UCSD-AML1 (cell line): ENCODE data around the gene LRPAP1.
A peak's percentile ranks its signal among the peaks of the same experiment; 100 is the strongest.

ENCODE experiments used
- DNase-seq: peaks from one replicate; lab custom pipeline; 2025; ENCODE audit not compliant: unreplicated experiment; lab: John Stamatoyannopoulos, UW

The LRPAP1 gene

DNA sequence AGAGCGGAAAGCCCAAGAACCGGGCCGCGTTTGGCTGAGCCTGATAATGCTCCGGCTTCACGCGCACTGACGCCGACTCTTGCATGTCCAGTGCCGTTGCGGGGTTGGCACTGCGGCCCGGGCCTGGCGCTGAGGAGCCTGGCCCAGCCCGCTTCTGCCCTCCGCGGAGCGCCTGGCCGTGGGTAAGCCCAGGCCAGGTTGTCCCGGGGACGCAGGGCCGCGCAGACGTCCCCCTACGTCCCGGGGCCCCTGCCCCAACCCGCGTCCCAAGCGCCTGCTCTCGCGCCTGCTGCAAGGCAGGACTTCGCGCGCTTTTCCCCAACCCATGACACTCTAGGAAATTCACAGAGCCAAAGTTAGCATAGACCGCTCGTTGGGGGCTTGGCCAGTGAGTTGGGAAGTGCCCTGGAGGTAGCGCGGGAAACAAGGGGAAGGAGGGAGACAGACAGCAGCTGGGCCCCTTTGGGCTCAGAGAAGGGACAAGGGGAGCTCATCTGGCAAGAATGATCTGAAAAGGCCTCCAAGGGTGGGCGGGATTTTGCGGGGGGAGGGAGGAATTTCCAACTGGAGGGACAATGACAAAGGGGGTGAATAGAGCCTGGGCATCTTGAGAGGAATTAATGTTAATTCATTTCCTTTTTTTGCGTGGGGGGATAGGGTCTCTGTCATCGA is 665 bp upstream of the LRPAP1 start:
- DNase-seq = no peak

DNA sequence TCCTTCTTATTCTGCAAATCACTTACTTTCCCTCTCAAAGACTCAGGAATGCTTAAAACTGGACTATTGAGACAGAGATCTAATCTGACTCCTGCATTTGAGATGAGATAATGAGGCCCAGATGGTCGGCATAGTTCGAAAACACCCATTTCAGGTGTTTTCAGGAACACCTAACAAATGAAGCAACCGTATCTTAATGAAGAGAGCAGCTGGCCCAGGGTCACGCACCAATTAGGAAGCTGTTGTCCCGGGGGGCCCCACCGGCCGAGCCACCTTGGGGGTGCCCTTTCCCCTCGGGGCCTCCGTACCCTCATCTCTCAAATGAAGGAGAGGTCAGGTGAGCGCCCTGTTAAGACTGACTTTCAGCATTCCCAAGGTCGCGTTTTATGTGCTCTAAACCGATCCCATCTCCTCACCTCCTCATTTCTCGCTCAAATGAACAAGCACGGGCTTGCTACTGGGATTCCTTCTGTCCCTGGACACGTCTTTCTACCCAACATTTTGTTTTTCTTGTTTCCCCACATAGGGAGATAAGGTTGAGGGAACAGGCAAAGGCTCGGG is 824 bp downstream of the LRPAP1 start:
- no peak for DNase-seq

DNA sequence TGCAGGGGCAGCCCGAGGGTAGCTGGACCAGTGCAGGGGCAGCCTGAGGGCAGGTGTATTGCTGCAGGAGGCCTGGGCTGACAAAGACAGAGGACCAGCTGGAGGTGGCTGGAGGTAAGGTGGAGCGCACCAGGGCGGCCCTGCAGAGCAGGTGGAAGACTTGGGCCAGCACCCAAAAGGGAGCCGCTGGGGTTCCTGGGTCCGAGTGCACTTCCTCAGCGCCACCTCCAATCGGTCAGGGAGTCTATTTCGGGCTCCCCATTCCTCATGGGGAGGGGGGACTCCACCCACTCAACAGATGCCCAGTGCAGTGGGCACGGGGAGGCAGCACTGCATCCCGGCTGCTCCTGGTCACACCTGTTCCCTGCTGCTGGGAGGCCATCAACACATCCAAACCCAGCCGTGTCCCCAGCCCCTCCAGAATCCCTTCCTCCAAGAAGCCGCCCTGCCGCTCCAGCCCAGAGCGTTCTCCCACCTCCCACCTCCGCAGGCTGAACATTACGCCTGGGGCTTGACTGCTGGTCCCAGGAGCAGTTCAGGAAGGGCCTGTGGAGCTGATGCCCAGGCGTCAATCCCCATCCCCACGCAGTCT is 1.5 kb downstream of the LRPAP1 start:
- DNase-seq = no peak

DNA sequence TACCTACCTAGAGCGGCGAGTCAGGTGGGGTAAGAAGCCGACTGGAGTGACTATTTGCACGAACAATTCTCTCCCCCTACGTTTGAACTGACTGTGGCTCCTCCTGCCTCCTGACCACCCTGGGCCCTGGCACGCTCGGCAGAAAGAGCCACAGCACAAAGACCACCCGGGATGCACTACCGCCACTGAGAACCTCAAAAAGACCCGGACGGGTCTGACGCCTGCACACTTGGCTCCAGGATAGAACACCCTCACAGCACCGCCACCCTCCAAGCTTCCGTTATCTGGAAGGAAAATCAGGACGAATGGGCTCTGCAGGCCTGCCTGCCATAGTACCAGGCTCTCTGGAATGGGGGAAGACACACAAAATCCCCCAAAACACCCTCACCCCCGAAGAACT is 2.2 kb downstream of the LRPAP1 start:
- no peak for DNase-seq

DNA sequence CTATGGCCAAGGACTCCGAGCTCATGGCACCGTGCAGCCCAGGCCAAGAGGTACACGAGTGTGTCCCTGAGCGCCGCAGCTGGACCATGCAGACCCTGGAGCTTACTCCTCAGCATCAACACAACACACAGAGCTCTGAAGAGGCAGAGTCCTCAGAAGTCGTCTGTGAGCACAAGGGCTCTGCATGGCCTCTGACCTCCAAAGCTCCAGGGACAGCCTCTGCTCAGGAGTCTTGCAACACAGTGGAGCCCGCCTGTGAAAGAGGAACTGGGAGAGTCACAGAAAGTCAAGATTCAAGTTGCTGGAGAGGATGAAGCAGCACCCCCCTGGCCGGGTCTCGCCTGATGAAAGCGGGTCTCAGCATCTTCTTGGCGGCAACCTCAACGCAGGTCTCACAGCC is 2.9 kb downstream of the LRPAP1 start:
- peak; percentile 33 for DNase-seq

DNA sequence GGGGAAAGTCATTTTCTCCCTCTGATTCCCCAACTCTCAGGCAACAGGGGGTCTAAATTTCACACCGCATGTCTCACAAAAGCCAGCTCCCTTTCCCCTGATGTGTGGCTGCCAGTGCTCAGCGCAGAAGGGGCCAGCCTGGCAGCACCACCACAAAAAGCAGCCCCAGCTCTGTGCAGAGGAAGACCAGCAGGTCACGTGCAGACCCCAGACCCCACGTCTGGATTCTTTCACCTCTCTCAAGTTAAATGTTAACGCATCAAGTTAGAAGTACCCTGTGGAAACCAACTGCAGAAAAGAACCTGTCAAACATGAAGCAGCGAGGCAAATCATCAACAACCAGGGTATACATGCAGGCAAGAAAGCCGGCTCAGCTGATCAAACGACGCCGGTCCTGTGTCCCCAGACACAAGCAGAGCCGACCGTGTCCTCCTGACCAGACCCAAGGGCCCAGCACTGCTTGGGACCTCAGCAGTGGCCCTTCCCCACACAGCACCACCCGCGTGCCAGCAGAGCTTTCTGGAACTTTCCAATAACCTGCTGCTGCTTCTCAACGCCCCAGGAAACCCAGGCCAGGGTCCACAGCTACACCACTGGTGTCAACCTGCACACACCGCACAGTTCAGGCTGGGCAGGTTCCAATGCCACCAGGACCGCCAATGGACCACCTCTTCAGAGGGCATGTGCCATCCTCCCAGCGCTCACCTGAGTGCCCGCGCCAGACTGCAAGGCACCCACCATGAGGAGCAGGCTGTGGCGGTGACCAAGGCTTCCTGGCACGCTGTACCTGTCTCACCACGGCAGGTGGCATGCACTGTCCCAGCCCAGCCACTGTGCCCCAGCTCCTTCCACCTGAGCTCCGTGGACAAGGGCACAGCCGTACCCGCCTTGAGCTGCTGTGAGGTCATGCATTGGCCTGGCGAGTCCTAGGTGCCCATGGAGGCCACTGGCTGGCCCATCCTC is 4.0 kb downstream of the LRPAP1 start:
- no peak for DNase-seq

DNA sequence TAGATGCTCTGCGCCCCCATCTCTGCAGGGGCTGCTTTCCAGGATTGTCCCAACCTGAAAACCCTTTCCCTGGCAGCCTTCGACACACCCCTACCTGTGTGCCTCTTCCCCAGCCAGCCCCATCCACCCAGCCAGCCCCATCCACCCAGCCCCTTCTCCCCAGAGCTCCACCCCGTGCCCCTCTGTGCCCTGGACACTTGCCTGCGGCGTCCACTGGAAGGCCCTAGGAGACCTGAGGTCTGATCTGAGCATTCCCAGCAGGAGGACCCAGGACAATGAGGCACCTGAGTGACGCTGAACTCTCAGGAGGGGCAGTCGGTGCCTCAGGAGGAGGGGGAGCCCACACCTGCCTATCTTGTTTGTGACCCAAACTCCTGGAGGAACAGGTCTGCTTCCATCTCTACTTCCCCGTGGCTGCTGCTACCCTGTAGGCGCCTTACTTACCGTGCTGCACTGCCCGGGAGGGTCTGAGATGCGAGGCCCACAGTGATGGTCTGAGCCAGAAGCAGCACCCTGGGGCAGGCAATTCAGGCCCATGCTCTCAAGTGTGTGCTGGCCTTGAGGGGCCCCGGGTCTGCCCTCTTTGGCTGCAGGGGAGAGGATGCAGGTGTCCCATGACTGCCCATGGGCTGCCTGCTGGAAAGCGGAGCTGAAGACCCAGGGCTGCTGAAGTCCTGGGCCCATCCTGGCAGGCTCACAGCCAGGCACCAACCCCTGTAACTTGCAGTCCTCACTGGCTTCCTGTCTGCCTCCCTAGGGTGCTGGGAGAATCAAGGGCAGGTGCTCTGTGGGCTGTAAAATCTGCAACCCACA is 4.9 kb downstream of the LRPAP1 start:
- no peak for DNase-seq

DNA sequence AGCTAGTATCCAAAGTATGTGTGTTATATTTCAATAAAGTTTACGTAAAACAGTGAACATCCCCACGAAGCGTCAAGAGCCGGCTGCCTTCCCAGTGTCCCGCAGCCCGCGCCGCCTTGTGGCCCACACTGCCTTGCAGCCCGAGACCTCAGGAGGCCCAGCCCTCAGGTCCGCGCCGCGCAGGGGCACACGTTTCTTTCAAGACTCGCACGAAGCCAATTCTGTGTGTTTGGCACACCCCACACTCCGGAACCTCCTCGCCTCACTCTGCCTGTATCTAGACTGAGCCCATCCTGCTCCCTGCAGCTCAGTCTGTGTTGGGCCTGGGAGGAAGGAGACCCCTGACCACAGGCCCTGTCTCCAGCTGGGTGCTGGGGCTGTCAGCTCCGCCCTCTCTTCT is 5.8 kb downstream of the LRPAP1 start:
- DNase-seq = no peak

DNA sequence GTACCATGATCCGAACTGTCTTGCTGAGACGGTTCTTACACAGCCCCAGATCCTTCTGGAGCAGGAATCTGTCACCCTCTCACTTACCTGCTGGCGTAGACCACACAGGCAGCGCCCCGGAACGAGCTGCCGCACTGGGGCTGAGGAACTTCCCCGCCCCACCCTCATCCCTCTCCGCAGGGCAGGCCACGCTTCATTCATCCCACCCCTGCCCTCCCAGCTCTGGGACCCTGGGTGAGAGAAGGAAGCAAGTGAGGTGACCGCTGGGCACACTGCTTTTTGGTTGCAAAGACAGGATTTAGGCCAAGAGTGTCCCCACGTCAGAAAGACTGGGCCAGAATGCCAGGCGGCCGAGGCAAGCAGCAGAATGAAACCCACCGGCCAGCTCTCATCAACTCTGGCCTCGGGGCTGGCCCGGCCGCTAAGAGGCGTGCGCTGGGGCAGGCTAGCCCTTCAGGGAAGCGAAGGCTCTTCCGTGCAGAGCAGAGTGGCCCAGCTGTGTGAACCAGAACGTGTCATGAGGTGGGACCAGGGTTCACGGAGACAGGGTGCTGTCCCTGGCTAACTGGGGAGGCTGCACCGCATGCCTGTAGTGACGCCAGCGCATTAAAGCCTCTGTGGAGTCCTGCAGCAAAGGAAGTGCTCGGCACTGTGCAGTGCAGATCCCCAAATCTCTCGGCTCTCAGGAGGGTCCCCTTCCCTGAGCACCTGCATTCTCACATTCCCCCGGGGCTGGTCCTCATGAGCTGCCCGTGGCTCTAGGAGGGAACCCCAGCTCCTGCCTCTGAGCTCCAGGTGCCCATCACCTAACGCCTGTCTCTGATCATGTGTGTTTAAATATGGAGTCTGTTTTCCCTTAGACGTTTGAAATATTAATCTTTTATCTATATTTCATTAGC is 6.4 kb downstream of the LRPAP1 start:
- no peak for DNase-seq

DNA sequence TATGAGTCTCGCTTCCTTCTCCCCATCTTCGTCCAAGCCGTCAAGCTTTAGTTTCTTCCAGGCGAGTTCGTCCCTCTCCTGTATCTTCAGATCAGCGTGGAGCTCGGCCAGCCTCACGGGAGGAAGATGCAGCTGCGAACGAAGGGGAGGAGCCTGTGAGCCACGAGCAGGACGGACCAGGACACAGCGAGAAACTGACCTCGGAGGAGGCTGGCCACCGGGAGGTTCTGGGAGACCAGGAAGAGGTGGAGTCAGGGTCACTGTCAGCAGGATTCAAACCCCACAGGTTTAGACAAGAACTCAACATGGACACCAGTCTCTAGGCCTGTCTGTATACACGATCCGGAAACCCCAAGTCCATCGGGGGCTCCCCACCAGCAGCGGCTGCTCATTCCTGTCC is 7.3 kb downstream of the LRPAP1 start:
- DNase-seq = no peak

DNA sequence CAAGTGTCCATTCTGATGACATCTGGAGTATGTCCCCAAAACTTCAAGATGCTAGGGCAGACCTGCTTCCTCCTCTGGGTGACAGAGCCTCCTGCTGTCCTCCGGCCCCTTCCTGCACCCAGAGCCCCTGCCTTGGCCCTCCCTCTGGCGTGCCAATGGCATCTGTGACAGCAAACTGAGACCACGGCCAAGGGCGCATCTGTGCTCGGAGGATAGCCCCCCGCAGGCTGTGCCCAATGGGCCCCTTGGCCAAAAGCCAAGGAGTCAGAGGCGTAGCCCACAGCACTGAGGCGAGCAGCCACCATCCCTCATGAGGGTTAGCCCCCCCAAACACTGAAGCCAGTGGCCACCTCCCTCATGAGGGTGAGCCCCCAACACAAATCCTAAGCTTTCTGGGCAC is 7.9 kb downstream of the LRPAP1 start:
- no peak for DNase-seq

DNA sequence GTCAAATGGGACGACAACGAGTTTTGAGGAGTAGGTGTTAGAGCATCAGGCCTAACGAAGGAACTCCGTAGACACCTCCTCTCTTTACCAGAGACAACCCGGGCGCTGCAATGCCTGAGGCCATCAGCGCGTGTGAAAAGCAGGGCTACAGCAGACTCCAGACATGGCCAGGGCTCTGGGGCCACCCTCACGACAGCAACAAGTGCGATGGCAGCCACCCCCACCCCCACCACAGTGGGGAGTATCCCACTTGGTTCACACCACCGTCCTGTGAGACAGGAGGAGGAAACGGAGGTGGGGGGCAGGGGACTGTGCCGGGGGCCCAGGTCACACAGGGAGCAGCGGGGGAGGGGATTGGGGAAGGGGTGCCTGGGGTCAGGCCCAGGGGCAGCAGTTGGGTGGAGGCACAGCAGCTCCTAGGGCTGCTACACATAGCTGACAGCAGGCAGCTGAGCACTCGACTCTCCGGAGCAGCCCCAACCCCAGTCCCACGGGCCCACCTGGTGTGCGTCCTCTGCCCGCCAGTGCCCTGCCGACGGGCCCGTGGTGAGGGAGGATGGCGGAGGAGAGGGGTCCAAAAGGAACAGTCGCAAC is 8.5 kb downstream of the LRPAP1 start:
- no peak for DNase-seq

DNA sequence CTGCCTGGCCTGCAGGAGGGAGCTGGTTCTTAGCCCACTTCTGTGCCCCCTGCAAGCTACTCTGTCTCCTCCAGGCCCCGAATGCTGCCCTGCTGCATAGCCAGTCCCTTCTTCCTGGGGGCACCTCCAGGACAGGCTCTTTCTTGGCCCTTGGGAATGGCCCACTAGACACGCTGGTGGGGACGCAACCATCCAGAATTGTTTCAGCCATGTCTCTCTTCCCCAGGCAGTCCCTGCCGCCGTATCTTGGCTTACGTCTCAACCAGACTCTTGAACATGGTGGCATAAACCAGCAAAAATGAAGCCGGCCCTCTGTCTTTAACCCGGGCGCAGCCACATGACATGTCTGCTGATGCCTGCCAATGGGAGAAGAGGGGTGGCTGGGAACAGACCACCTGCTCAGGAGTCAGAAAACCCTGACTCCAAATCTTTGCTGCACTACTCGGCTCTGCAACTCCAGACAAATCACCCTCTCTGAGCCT is 9.0 kb downstream of the LRPAP1 start:
- DNase-seq = no peak

DNA sequence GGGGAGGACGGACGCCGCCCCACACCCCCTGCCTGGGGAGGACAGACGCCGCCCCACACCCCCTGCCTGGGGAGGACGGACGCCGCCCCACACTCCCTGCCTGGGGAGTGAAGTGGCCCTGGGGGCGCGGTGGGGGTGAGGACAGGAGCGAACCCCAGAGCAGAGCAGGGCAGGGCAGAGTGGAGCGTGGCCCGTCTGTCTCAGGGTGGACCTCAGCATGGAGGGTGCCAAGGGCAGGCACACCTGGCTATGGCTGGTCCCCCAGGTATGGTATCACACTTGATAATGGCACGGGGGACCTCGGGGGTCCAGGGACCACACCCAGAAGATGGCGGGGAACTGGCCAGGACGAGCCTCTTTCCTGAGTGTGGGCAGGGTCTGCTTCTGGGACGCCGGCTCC is 9.6 kb downstream of the LRPAP1 start:
- no peak for DNase-seq

DNA sequence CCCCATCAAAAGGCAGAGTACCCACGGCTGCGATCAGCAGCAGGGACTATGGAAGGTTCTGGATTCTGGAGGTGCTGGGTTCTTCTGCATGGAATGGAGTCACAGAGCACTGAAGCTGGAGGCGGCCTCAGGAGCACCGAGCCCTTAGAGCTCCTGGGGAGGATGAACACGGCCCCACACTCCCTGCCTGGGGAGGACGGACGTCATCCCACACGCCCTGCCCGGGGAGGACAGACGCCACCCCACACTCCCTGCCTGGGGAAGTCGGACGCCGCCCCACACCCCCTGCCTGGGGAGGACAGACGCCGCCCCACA is 9.9 kb downstream of the LRPAP1 start:
- no peak for DNase-seq

DNA sequence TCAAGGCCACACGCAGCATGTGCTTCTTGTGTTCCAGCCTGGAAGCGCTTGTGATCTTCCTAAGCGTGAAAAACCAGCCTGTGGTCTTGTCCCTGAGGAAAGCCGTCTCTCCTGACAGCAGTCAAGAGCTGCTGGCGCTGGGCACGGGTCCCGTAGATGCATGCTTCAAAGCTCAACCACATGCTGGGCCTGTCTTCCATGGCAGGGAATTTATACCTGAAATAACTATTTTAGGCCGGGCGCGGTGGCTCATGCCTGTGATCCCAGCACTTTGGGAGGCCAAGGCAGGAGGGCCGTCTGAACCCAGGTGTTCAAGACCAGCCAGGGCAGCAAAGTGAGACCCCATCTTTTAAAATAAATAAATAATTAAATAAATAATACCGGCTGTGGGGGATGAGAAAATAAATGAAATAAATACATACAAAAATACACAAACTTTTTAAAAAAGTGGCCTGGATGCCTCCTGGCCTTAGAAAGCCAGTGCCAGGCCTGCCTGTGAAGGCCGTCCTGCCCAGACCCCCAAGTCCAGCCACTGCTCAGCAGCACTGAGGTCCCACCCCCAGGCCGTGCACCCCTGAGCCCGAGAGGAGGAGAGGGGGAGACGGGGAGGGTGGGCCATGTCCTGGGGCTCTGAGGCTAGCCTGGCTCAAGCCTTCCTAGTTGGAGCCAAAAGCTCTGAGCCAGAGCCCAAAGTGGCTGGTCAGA is 10.4 kb downstream of the LRPAP1 start:
- DNase-seq = no peak

DNA sequence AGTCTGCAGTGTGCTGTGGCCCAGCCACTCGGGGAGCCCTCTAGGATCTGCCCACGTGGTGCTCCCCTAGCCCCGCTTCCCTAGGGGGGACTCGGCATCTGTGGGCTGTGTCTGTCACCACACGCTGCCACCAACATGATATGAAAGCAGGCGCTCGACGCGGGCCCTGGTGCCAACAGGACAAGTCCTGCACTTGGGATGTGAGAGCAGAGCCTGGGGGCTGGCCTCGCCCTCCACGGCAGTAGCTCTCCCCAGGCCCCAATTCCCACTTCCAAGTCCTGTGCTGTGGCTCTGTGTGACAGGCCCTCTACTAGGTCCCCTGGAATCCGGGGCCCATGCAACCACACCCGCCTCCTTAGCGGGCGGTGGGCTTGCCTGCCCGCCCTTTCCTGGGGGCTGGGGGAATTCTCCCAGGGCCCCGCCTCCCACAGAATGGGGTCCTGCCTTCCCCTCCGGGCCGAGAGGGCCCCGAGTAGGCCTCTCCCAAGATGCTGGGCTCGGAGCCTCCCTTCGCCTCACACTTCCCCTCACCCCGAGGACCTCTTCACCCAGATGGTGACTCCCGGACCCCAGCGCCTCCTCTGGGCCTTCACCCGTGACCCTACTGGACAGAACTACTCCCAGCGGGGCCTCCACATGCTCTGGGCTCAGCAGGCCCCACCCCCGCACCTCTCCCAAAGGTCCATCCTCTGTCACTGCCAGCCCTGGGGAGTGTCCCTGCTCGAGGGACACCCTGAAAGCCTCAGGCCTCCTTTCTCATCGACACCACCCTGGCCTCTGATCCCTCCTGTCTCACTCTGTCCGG is 11.2 kb downstream of the LRPAP1 start:
- no peak for DNase-seq

DNA sequence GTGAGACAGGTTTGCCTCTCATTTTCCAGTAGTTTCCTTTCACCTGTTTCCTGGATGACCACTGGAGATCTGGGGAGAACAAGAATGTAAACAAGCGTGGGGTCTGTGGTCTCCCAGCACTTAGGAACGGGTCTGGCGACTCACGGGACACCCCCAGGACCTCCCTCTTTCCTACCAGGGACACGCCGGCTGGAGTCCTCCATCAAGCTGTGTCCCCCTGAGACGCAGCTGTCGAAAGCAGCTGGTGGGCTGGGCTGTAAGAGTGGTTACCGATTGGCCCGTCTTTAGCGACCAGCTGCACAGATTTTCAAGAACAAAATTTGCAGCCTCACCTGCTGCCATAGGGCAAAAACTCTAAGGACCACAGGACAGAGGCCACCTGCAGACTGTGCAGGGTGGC is 11.9 kb downstream of the LRPAP1 start:
- no peak for DNase-seq
